Measurements from ENCODE around the gene KRTAP10-3. TPM values are rescaled to one million over a fixed set of nuclear protein-coding genes. Genes with fewer than 3 reads are reported as not detected.

KRTAP10-3 gene
- total and polyA plus RNA-seq, 2 of the 13 experiments (the other 11 are each of a cell fraction or from before 2014, with no cell fraction given): not detected

- no TSS peak for BruUV-seq (replicated peaks)
- Histone ChIP-seq H3K27ac (ENCODE audit: extremely low read length, insufficient read depth, low read length) (no peak within 1 kb of the TSS), H3K9me3 (ENCODE audit: low read length) (peaks cover 17% of the 10 kb centered on the region; the same call in 1 of the 2 replicates), H4K20me1 (ENCODE audit: insufficient read depth, low read length) (no peaks in the 10 kb centered on the region), H2AFZ (ENCODE audit: low read length) (no peak within 1 kb of the TSS), H3K4me3 (replicated peaks in 1 of 3; ENCODE audit: insufficient read depth in 1 of 3, low read depth in 2 of 3, low read length in 3 of 3) (no peak within 1 kb of the TSS), H3K4me1 (ENCODE audit: insufficient read depth, low read length) (no peaks in the 10 kb centered on the region), H3K4me2 (ENCODE audit: low read depth, low read length) (no peak within 1 kb of the TSS), H3K9ac (ENCODE audit: insufficient read depth, low read depth, low read length) (no peak within 1 kb of the TSS), H3K27me3 (ENCODE audit: control insufficient read depth in 1 of 2, insufficient read depth in 2 of 2, low read length in 2 of 2) (no peaks in the 10 kb centered on the region; a peak in 2 of 5 replicates), H3K79me2 (ENCODE audit: insufficient read depth, low read length) (no peaks in the 10 kb centered on the region), H3K36me3 (replicated peaks in 1 of 2; ENCODE audit: control insufficient read depth in 1 of 2, insufficient read depth in 2 of 2, low read length in 2 of 2) (no peaks in the 10 kb centered on the region)
- in situ Hi-C loops (cut with HindIII; ENCODE audit: extremely low pct_ligation_motif_present, low pct_unique_long_range_greater_than_20kb): no loop called here
- ChIA-PET CTCF (ENCODE audit: low intra/inter-chr PET ratio, low total read pairs) (no interaction called here), POLR2A (no interaction called here)
- no peak for DNase-seq (ENCODE audit: low spot score)
- TF ChIP-seq MIER2 (CRISPR knock-in tag; IDR thresholded peaks at IDR 0.05) (no peak), ZNF557 (CRISPR knock-in tag; IDR thresholded peaks at IDR 0.05) (no peak), THAP9 (CRISPR knock-in tag; IDR thresholded peaks at IDR 0.05; ENCODE audit: borderline replicate concordance) (no peak), ZSCAN25 (CRISPR knock-in tag; IDR thresholded peaks at IDR 0.05) (no peak), TFDP2 (CRISPR knock-in tag; IDR thresholded peaks at IDR 0.05) (no peak), HNF4A (CRISPR knock-in tag; IDR thresholded peaks at IDR 0.05) (no peak), ZNF770 (CRISPR knock-in tag; IDR thresholded peaks at IDR 0.05) (no peak), ZFP90 (CRISPR knock-in tag; IDR thresholded peaks at IDR 0.05; ENCODE audit: borderline replicate concordance) (no peak), ZIK1 (CRISPR knock-in tag; IDR thresholded peaks at IDR 0.05; ENCODE audit: borderline replicate concordance, low read depth) (no peak), ZNF33B (CRISPR knock-in tag; IDR thresholded peaks at IDR 0.05) (no peak)
- FAIRE-seq: no peak
- no peak for ATAC-seq
- WGBS (ENCODE audit: low lambda C conversion rate): 69% methylated on average over 7 of the region's 21 CpGs
- intact Hi-C loops (cut with micrococcal nuclease; ENCODE audit: unreplicated experiment): no loop called here
Observed at GRCh38 chr21:44539991-44540666, 18.5 kb downstream of the KRTAP10-3 start, which contains the start of gene KRTAP10-1. TSS of gene KRTAP10-1 (minus strand) at chr21:44540195. CDS start at chr21:44540150, 45 bp downstream.
